Measurements from ENCODE around the gene CDH15.
"Not testable (repeated sequence)": the region's sequence is repeated elsewhere in the genome, so short reads cannot be mapped to it uniquely, and the experiment has no call there.

Gene CDH15

GRCh38 chr16:89157778-89158177, 13.8 kb upstream of the CDH15 start:
- no peak for DNase-seq

GRCh38 chr16:89159066-89159849, 12.3 kb upstream of the CDH15 start:
- no peak for DNase-seq

GRCh38 chr16:89159850-89160354, 11.6 kb upstream of the CDH15 start:
- DNase-seq, result no peak

GRCh38 chr16:89160977-89161701, 10.4 kb upstream of the CDH15 start:
- no peak for DNase-seq

- no peak for DNase-seq
Measured at GRCh38 chr16:89161763-89162713, 9.5 kb upstream of the CDH15 start.

GRCh38 chr16:89163297-89163696, 8.3 kb upstream of the CDH15 start:
- DNase-seq, result no peak

- DNase-seq, result no peak
Measured at GRCh38 chr16:89164436-89164835, 7.1 kb upstream of the CDH15 start.

- no peak for DNase-seq
Measured at GRCh38 chr16:89164847-89165680, 6.5 kb upstream of the CDH15 start.

GRCh38 chr16:89165681-89165979, 5.9 kb upstream of the CDH15 start:
- DNase-seq, result not testable (repeated sequence)

- DNase-seq, result no peak
Measured at GRCh38 chr16:89166696-89167424, 4.7 kb upstream of the CDH15 start.

GRCh38 chr16:89167425-89167941, 4.1 kb upstream of the CDH15 start:
- no peak for DNase-seq

GRCh38 chr16:89168381-89169189, 3.0 kb upstream of the CDH15 start:
- DNase-seq, result no peak

- no peak for DNase-seq
Measured at GRCh38 chr16:89169778-89170177, 1.8 kb upstream of the CDH15 start.

- DNase-seq, result no peak
Measured at GRCh38 chr16:89170346-89171215, 967 bp upstream of the CDH15 start.

GRCh38 chr16:89172171-89172527, 601 bp downstream of the CDH15 start:
- no peak for DNase-seq

- no peak for DNase-seq
Measured at GRCh38 chr16:89172528-89173173, 1.1 kb downstream of the CDH15 start.

- DNase-seq, result no peak
Measured at GRCh38 chr16:89173174-89173921, 1.8 kb downstream of the CDH15 start.
